IMR-90 (cell line): ENCODE measurements around the gene SYTL3. TPM values are rescaled to one million over a fixed set of nuclear protein-coding genes. Genes with fewer than 3 reads are reported as not detected.

Experiments
- ATAC-seq: fragments of 200-7000 bp; cut with Tn5 transposase; 2 replicates; pipeline ENCODE4 v1.9.1; 2020; ENCODE audit warnings: low read depth, mild to moderate bottlenecking, moderate library complexity
- BruUV-seq: library from RNA; stranded (reverse); fragments of 400-500 nt; replicated peaks from 2 replicates; lab custom pipeline; 2021; lab: Mats Ljungman, UMichigan
- CTCF ChIA-PET: fragments of 300-600 bp; formaldehyde crosslinking; extraction: SDS; loops from one replicate; lab custom pipeline; 2021; ENCODE audit warnings: antibody characterized with exemption; lab: Yijun Ruan, JAX
- POLR2A ChIA-PET: fragments of 300-600 bp; sonication (Branson Sonifier 250); formaldehyde crosslinking; loops from one replicate; lab custom pipeline; 2022; ENCODE audit warnings: antibody characterized with exemption; ENCODE audit not compliant: unreplicated experiment; lab: Charles Lee
- DNase-seq: peaks from one replicate; pipeline ENCODE4 v3.0.0; 2013
- H2AFZ ChIP-seq: replicated peaks from 2 replicates; pipeline ENCODE3; 2013; ENCODE audit warnings: low read length, mild to moderate bottlenecking; ENCODE audit not compliant: poor library complexity
- H2AK5ac ChIP-seq: 2 replicates; pipeline ENCODE4 v1.6.1; 2013; ENCODE audit warnings: low read depth, low read length, inconsistent platforms
- H2AK9ac ChIP-seq: replicated peaks from 2 replicates; pipeline ENCODE3; 2013; ENCODE audit warnings: mild to moderate bottlenecking, low read depth, low read length, moderate library complexity; ENCODE audit not compliant: poor library complexity
- H2BK120ac ChIP-seq: 2 replicates; pipeline ENCODE4 v1.6.1; 2013; ENCODE audit warnings: low read depth, low read length, inconsistent platforms
- H2BK15ac ChIP-seq: 3 replicates; pipeline ENCODE4 v1.6.1; 2013; ENCODE audit warnings: low read depth, low read length, inconsistent platforms
- H2BK20ac ChIP-seq: 2 replicates; pipeline ENCODE4 v1.6.1; 2013; ENCODE audit warnings: low read depth, mild to moderate bottlenecking, inconsistent platforms, low read length, moderate library complexity
- H2BK5ac ChIP-seq: 2 replicates; pipeline ENCODE4 v1.6.1; 2013; ENCODE audit warnings: mild to moderate bottlenecking, low read depth, low read length, inconsistent platforms; ENCODE audit not compliant: poor library complexity, severe bottlenecking
- H3K14ac ChIP-seq: replicated peaks from 2 replicates; pipeline ENCODE4 v1.6.1; 2013; ENCODE audit warnings: low read depth, low read length, inconsistent platforms
- H3K18ac ChIP-seq: 2 replicates; pipeline ENCODE4 v1.6.1; 2013; ENCODE audit warnings: low read depth, low read length, control low read depth
- H3K23ac ChIP-seq: 2 replicates; pipeline ENCODE4 v1.6.1; 2013; ENCODE audit warnings: low read depth, low read length, inconsistent platforms
- H3K27ac ChIP-seq: 2 replicates; pipeline ENCODE4 v1.5.1; 2013; ENCODE audit warnings: mild to moderate bottlenecking, control low read depth, low read length; ENCODE audit not compliant: insufficient read depth
- H3K27me3 ChIP-seq: 2 replicates; pipeline ENCODE4 v1.6.1; 2013; ENCODE audit warnings: low read length; ENCODE audit not compliant: control insufficient read depth, insufficient read depth
- H3K36me3 ChIP-seq: 2 replicates; pipeline ENCODE4 v1.6.1; 2013; ENCODE audit warnings: low read length, mixed read lengths; ENCODE audit not compliant: control insufficient read depth, insufficient read depth
- H3K4ac ChIP-seq: 2 replicates; pipeline ENCODE4 v1.6.1; 2013; ENCODE audit warnings: low read depth, low read length, inconsistent platforms
- H3K4me1 ChIP-seq: 2 replicates; pipeline ENCODE4 v1.6.1; 2013; ENCODE audit warnings: low read length, mixed read lengths; ENCODE audit not compliant: control insufficient read depth, insufficient read depth
- H3K4me2 ChIP-seq: 2 replicates; pipeline ENCODE4 v1.6.1; 2013; ENCODE audit warnings: low read depth, mild to moderate bottlenecking, control low read depth, low read length, moderate library complexity
- H3K4me3 ChIP-seq: 2 replicates; pipeline ENCODE4 v1.5.1; 2013; ENCODE audit warnings: low read depth, mild to moderate bottlenecking, control low read depth, low read length, moderate library complexity; ENCODE audit not compliant: insufficient read depth
- H3K56ac ChIP-seq: 2 replicates; pipeline ENCODE4 v1.6.1; 2013; ENCODE audit warnings: low read length, inconsistent platforms; ENCODE audit not compliant: insufficient read depth; ENCODE audit errors: extremely low read depth
- H3K79me1 ChIP-seq, 2 experiments: 2 replicates each; pipeline ENCODE4 v1.6.1; 2013; ENCODE audit warnings: low read length in 2 of 2, inconsistent platforms in 1 of 2, low read depth in 1 of 2
- H3K9ac ChIP-seq: 2 replicates; pipeline ENCODE4 v1.6.1; 2013; ENCODE audit warnings: low read depth, low read length, control low read depth
- H3K9me1 ChIP-seq: 2 replicates; pipeline ENCODE4 v1.6.1; 2013; ENCODE audit warnings: low read length, inconsistent platforms; ENCODE audit not compliant: insufficient read depth
- H3K9me3 ChIP-seq: 2 replicates; pipeline ENCODE4 v1.6.1; 2013; ENCODE audit warnings: low read length; ENCODE audit not compliant: control insufficient read depth, insufficient read depth
- H4K20me1 ChIP-seq: 2 replicates; pipeline ENCODE4 v1.6.1; 2013; ENCODE audit warnings: low read length, inconsistent platforms; ENCODE audit not compliant: insufficient read depth
- H4K5ac ChIP-seq: 2 replicates; pipeline ENCODE4 v1.6.1; 2013; ENCODE audit warnings: mild to moderate bottlenecking, low read depth, low read length, control low read depth
- H4K8ac ChIP-seq, 2 experiments: 2 replicates each; pipeline ENCODE4 v1.6.1; 2013; ENCODE audit warnings: low read depth in 2 of 2, low read length in 2 of 2, control low read depth in 1 of 2, inconsistent platforms in 1 of 2
- H4K91ac ChIP-seq: 2 replicates; pipeline ENCODE4 v1.6.1; 2013; ENCODE audit warnings: low read depth, low read length, inconsistent platforms; ENCODE audit not compliant: insufficient read depth
- MAZ ChIP-seq: IDR thresholded peaks from 2 replicates; pipeline ENCODE4 v1.6.1; 2012; ENCODE audit warnings: low read depth, mild to moderate bottlenecking, low read length, improper control_type of control experiment, moderate library complexity, borderline replicate concordance
- WGBS, 2 experiments: methylation state at CpG; one replicate each; pipeline versions ENCODE4 v1.1.5 to v1.1.7; 2013; ENCODE audit warnings: missing lambda C conversion rate in 2 of 2; ENCODE audit not compliant: insufficient read length in 1 of 2; ENCODE audit errors: extremely low coverage in 2 of 2; 5-methylcytosine and 5-hydroxymethylcytosine counted together
- dilution Hi-C: fragments of 300-500 bp; cut with HindIII; formaldehyde crosslinking; loops from one replicate; pipeline ENCODE4 v1.14.3; 2018; ENCODE audit warnings: low sequenced_read_pairs; ENCODE audit not compliant: unreplicated experiment
- in situ Hi-C: fragments of 300-500 bp; cut with MboI; formaldehyde crosslinking; loops from 3 replicates; pipeline ENCODE4 v1.14.3; 2019; ENCODE audit warnings: low sequenced_read_pairs, inconsistent platforms, mixed read lengths
- intact Hi-C: fragments of 100-400 bp; cut with micrococcal nuclease; formaldehyde crosslinking; loops from 2 replicates; pipeline ENCODE4 v1.10.0; 2022
- polyA plus RNA-seq, 3 experiments: library from polyadenylated mRNA; depleted of rRNA; stranded (reverse); fragments of >200 nt; gene quantifications; 2 replicates each; pipeline ENCODE4 v1.2.3, GENCODE V29; 2012; ENCODE audit warnings: low replicate concordance in 1 of 3
- total RNA-seq: library from RNA; depleted of rRNA; stranded (reverse); fragments of >200 nt; gene quantifications from 2 replicates; pipeline ENCODE4 v1.2.3, GENCODE V29; 2012

Gene SYTL3
- total and polyA plus RNA-seq, 2 of the 4 experiments (the other 2 are of a cell fraction) = 2.9 to 4.3 TPM

DNA sequence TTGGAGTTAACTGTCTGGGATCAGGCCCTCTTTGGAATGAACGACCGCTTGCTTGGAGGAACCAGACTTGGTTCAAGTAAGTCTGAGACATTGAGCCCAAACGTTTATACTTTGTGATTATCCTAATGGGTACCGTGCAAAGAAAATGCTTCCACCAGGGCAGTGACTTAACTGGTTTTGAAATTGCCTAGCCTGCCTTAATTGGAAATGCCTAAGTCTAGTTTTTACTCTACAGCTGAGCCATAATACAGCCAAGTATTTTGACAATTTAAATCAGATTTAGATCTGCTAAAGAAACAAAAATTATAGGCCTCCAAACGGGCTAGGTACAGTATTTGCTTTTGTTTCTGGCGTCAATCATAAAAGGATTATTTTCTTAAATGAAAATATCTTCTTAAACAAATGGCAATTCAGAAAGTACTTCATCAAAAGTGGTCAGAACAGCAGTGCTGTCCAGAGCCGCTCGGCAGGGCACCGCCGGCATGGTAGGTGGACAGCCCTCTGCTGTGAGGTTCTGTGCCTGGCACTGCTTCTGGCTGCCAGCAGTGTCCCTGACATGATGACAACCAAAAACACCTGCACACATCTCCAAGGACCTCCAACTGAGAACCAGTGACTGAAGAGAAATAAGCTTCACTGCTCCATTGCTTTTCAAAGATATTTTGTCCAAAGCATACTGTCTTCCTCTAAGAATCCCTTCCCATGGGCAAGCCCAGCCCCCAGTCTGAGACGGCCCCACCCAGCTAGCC, 113.8 kb downstream of the SYTL3 start:
- H3K36me3 ChIP-seq = peaks cover 31% of the 10 kb centered on the region

More for the DNA sequence above, 113.8 kb downstream of the SYTL3 start:
- no peak for DNase-seq
- H2BK20ac ChIP-seq = no peak overlapping the region
- 87% methylated on average over 7 of the region's 11 CpGs; no CpG with 5 or more reads in 1 of the 2 experiments for WGBS, 2 experiments
- no peak overlapping the region for H2BK120ac ChIP-seq
- H2AK5ac ChIP-seq = no peak overlapping the region
- no peak overlapping the region for H4K8ac ChIP-seq
- POLR2A ChIA-PET = interaction anchor here (0.5 kb wide), 1 partner anchor 191 kb away, joined by 3 read pairs; no protein-coding TSS in a partner anchor
- H4K20me1 ChIP-seq = no peaks in the 10 kb centered on the region; the same call in 1 of the 2 replicates
- H2BK15ac ChIP-seq = no peak overlapping the region
- in situ Hi-C loops (no loop called here), dilution Hi-C loops (no loop called here), intact Hi-C loops (no loop called here)
- no peak overlapping the region for H2AFZ ChIP-seq
- no peak for TF ChIP-seq MAZ
- no peak overlapping the region for H4K91ac ChIP-seq
- H3K4me3 ChIP-seq = no peak overlapping the region
- H2AK9ac ChIP-seq = no peak overlapping the region
- no peaks in the 10 kb centered on the region for H3K79me1 ChIP-seq
- CTCF ChIA-PET = no interaction called here
- no peak for ATAC-seq
- no peak overlapping the region for H3K14ac ChIP-seq
- no peaks in the 10 kb centered on the region for H3K9me3 ChIP-seq
- H3K23ac ChIP-seq = no peak overlapping the region
- no peak overlapping the region for H3K18ac ChIP-seq
- no peak overlapping the region for H3K4ac ChIP-seq
- peaks cover 5% of the 10 kb centered on the region; the same call in 1 of the 2 replicates for H3K9me1 ChIP-seq
- no peak overlapping the region for H3K56ac ChIP-seq
- H3K9ac ChIP-seq = no peak overlapping the region
- H3K27ac ChIP-seq = no peak overlapping the region
- H2BK5ac ChIP-seq = no peak overlapping the region
- no TSS peak for BruUV-seq
- H3K27me3 ChIP-seq = no peaks in the 10 kb centered on the region
- no peak overlapping the region for H4K5ac ChIP-seq
- no peaks in the 10 kb centered on the region; the same call in 1 of the 2 replicates for H3K4me1 ChIP-seq
- no peak overlapping the region for H3K4me2 ChIP-seq
